ENCODE data around the gene CDH7. TPM values are rescaled to one million over a fixed set of nuclear protein-coding genes. Genes with fewer than 3 reads are reported as not detected.

Gene CDH7
- total RNA-seq, 4 donors from 2014 or later: not detected

DNA sequence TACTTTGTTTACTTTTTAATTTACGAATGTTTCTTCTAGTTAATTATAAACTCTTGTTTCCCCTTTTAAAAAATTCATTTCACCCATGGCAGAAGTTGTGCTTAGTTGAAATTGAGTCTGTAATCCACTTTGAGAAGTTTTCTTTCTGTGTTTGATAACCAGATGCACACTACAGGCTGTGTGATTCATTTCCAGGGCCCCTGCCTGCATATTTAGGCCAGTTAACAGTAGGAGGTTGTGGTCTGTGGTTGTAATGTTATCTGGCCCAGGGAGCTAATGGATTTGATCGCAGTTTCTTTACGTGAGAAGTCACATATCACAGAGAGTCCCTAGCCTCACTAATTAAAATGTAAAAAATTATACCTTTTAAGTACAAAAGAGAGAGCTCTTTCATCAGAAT lies 3.3 kb downstream of the CDH7 start:
- H3K36me3 ChIP-seq: no peaks in the 10 kb centered on the region
- intact Hi-C loops (cut with DNase I): no loop called here
- no peak overlapping the region for H3K27ac ChIP-seq
- H3K4me3 ChIP-seq: no peak overlapping the region
- 35 to 40% methylated on average over 3 of the region's 3 CpGs for WGBS, 2 donors
- H3K4me1 ChIP-seq: peaks cover 0 to 13% (median 4%) of the 10 kb centered on the region in 3 donors
- H3K27me3 ChIP-seq: peaks cover 0 to 28% (median 0%) of the 10 kb centered on the region in 4 donors
- no peak for TF ChIP-seq CTCF (IDR thresholded peaks at IDR 0.05)
- no peak for TF ChIP-seq POLR2A (IDR thresholded peaks at IDR 0.05)
- DNase-seq: no peak
- H3K9me3 ChIP-seq: no peaks in the 10 kb centered on the region

DNA sequence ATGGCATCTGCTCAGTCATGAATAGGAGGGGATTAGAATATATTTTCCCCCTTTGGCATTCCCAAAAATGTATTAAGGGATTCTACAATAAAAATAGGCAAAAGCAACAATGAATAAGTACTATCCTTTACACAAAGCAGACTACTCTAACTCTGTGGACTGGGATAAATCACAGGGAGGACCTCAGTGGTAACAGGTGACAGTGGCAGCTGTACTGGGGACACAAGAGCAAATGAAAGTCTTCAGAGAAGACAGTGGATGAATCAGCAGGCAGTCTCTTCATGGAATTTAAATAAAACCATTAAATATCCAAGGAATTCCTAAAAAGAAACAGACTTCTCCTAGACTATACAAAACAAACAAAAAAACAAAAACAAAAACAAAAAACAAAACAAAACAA lies 4.8 kb downstream of the CDH7 start:
- H3K36me3 ChIP-seq: no peaks in the 10 kb centered on the region
- intact Hi-C loops (cut with DNase I): no loop called here
- peaks cover 0 to 13% (median 0%) of the 10 kb centered on the region in 4 donors for H3K27me3 ChIP-seq
- TF ChIP-seq CTCF (IDR thresholded peaks at IDR 0.05) (no peak), POLR2A (IDR thresholded peaks at IDR 0.05) (no peak)
- H3K4me1 ChIP-seq: peaks cover 0 to 8% (median 4%) of the 10 kb centered on the region in 3 donors
- no peaks in the 10 kb centered on the region for H3K9me3 ChIP-seq
- no peak for DNase-seq
- H3K4me3 ChIP-seq: no peak overlapping the region
- H3K27ac ChIP-seq: no peak overlapping the region

DNA sequence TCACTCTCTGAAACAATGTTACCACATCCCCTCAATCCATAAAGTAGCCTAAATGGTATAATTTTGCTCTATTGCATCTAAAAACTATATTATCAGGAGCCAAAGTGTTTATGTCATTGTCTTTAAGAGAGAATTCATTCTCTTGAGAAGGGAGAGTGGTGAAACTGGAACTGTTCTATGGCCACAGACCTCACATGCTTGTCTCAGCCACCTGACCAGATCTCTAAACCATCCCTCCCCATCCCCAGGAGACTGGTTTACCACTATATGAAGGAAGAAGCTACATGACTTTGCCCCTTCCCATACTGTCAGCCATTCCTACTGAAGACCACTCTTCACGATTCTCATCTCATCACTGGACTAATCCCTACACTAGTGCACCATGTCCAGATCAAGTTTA lies 9.6 kb downstream of the CDH7 start:
- Histone ChIP-seq H3K4me1 (no peaks in the 10 kb centered on the region), H3K4me3 (no peak overlapping the region), H3K9me3 (no peaks in the 10 kb centered on the region), H3K27me3 (no peaks in the 10 kb centered on the region), H3K27ac (no peak overlapping the region), H3K36me3 (no peaks in the 10 kb centered on the region)
- intact Hi-C loops (cut with DNase I): no loop called here
- WGBS, 2 donors: 29 to 38% methylated on average over 1 of the region's 1 CpG
- TF ChIP-seq POLR2A (IDR thresholded peaks at IDR 0.05) (no peak), CTCF (IDR thresholded peaks at IDR 0.05) (no peak)
- DNase-seq: no peak

DNA sequence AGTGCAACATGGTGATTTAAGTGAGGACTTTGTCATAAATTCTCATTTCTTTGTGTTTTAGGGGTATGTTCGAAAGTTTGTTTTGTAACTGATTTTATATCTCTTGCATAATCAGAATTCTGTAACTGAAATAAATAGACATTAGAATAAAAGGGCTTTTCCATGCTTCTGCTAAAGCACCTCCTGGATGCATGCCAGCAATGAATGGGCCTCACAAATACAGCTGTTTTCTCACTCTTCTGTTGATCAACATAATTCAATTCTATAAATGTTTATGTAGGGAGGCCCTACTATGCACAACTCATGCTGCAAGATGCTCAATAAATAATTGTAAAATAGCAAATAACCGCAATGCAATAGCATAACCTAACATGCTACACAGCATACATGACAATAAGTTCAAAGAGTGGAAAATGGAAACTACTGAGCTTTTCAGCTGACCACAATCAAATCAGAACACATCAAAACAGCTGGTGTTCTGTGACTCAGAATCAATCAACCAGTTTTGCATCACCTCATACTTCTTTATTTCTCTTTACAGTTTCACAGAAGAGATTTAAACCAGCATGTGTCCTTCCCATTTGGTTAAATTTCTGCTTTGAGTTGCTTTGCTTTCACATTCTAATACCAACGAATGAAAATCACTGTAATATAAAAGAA lies 11.0 kb downstream of the CDH7 start:
- no peak for DNase-seq
- TF ChIP-seq POLR2A (IDR thresholded peaks at IDR 0.05) (no peak), CTCF (IDR thresholded peaks at IDR 0.05) (no peak)
- H3K27ac ChIP-seq: no peak overlapping the region
- no peaks in the 10 kb centered on the region for H3K36me3 ChIP-seq
- WGBS, 2 donors: 40 to 44% methylated on average over 3 of the region's 3 CpGs
- no peaks in the 10 kb centered on the region for H3K27me3 ChIP-seq
- no peaks in the 10 kb centered on the region for H3K9me3 ChIP-seq
- no peak overlapping the region for H3K4me3 ChIP-seq
- intact Hi-C loops (cut with DNase I): no loop called here
- no peaks in the 10 kb centered on the region for H3K4me1 ChIP-seq

- DNase-seq: no peak
- no peak for TF ChIP-seq CTCF (IDR thresholded peaks at IDR 0.05)
- TF ChIP-seq POLR2A (IDR thresholded peaks at IDR 0.05): no peak
- no peaks in the 10 kb centered on the region for H3K27me3 ChIP-seq
- no peaks in the 10 kb centered on the region for H3K9me3 ChIP-seq
- 44 to 51% methylated on average over 2 of the region's 2 CpGs for WGBS, 2 donors
- no peaks in the 10 kb centered on the region for H3K36me3 ChIP-seq
- H3K4me1 ChIP-seq: no peaks in the 10 kb centered on the region
- H3K27ac ChIP-seq: no peak overlapping the region
- H3K4me3 ChIP-seq: no peak overlapping the region
- intact Hi-C loops (cut with DNase I): no loop called here
Observed at GRCh38 chr18:65762556-65762955, 11.7 kb downstream of the CDH7 start.

Data from esophagus squamous epithelium (tissue), 5 donors.